Body of pancreas (tissue), 4 donors: Measurements from ENCODE around the gene PICK1.

ENCODE experiments used
- POLR2A ChIP-seq, 3 donors: fragments of 450-650 bp; IDR thresholded peaks; one replicate each; pipeline ENCODE4 v1.6.1; 2016; ENCODE audit warnings: antibody characterized with exemption in 3 of 3, mild to moderate bottlenecking in 2 of 3
- TF ChIP-seq, protein P1 (sequence below), 7 experiments: fragments of 450-650 bp in 4 of 7; fragments of 200-600 bp in 3 of 7; sonication (generic) in 3 of 7; IDR thresholded peaks; one replicate each; pipeline ENCODE4 v1.5.1; 2016 to 2019; ENCODE audit warnings: antibody characterized with exemption in 7 of 7

DNA sequence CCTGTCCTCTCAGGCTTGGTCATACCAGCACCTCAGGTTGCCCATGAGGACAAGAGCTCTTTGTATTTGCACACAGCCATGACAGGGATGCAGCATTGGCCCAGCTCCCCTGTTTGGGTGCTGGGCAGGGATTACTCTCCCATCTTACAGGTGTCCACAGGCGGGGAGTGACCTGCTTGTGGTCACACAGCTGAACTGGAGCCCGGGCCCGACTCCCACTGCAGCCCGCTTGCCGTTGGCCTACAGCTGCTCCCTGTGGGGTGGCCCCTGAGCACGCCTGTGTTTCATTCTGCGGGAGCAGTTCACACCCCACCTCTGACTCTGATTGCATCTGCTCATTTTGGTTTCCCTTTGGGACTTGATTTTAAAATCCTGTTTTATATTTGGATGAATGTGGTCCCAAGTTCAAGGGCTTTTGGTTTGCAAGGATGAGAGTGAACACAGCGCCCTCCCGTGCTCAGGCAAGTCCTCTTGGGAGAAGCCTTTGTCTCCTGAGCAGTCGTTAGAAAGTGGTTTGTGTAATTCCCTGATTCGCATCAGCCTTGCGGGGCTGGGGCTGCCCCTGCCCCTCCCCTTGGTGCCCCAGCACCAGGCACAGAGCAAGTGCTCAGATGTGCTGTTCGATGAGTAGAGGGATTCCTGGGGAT lies 9.3 kb downstream of the PICK1 start:
- no peak for TF ChIP-seq POLR2A (IDR thresholded peaks at IDR 0.05)
- TF ChIP-seq, protein P1, sequence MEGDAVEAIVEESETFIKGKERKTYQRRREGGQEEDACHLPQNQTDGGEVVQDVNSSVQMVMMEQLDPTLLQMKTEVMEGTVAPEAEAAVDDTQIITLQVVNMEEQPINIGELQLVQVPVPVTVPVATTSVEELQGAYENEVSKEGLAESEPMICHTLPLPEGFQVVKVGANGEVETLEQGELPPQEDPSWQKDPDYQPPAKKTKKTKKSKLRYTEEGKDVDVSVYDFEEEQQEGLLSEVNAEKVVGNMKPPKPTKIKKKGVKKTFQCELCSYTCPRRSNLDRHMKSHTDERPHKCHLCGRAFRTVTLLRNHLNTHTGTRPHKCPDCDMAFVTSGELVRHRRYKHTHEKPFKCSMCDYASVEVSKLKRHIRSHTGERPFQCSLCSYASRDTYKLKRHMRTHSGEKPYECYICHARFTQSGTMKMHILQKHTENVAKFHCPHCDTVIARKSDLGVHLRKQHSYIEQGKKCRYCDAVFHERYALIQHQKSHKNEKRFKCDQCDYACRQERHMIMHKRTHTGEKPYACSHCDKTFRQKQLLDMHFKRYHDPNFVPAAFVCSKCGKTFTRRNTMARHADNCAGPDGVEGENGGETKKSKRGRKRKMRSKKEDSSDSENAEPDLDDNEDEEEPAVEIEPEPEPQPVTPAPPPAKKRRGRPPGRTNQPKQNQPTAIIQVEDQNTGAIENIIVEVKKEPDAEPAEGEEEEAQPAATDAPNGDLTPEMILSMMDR (IDR thresholded peaks at IDR 0.05): no peak
